NCI-H69 (cell line): ENCODE results near the gene GPBP1.
"Not testable (repeated sequence)": the region's sequence is repeated elsewhere in the genome, so short reads cannot be mapped to it uniquely, and the experiment has no call there.

Experiments used
- DNase-seq: peaks from one replicate; lab custom pipeline; 2025; lab: John Stamatoyannopoulos, UW

The GPBP1 gene, protein sequence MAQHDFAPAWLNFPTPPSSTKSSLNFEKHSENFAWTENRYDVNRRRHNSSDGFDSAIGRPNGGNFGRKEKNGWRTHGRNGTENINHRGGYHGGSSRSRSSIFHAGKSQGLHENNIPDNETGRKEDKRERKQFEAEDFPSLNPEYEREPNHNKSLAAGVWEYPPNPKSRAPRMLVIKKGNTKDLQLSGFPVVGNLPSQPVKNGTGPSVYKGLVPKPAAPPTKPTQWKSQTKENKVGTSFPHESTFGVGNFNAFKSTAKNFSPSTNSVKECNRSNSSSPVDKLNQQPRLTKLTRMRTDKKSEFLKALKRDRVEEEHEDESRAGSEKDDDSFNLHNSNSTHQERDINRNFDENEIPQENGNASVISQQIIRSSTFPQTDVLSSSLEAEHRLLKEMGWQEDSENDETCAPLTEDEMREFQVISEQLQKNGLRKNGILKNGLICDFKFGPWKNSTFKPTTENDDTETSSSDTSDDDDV

DNA sequence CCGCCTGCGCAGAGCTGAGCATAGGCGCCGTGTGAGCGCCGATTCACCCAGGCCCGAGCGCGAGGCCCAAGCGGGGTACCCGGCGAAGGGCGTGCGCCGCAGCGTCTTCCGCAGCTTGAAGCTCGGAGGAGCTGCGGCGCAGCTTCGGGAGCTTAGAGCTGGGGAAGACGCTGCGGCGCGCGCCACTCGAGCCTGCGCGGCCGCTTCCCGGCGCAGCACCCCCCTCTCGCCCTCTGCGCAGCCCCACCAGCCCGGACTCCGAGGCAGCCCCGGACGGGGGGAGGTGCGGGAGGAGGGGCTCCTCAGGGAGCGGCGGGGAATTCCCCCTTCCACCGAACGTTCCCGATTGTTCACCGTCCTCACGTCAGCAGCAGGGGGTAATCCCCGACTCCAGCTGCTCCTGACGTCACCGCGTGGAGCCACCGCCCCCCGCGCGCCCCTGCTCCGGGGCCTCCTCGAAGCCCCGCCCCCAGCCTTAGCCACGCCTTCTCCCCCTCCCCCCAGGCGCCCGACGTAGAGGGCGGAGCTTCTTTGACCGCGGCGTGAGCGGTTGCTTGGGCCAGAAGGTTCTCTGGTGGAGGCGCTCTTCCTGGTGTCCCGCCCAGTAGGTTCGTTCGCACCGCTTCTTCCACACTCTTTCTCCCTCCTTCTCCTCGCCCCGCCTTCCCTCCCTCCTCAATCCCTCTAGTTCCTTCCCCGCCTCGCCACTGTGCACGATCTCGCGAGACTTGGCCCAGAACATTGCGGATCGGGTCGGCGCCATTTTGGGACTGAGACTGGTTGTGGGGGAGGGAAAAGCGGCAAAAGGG, at the start of gene GPBP1:
GPBP1 (plus strand) TSS at position 741 of the 809 bp plus-strand sequence. CDS start 40,072 bp downstream, outside the sequence.
- DNase-seq: peak; percentile 100

DNA sequence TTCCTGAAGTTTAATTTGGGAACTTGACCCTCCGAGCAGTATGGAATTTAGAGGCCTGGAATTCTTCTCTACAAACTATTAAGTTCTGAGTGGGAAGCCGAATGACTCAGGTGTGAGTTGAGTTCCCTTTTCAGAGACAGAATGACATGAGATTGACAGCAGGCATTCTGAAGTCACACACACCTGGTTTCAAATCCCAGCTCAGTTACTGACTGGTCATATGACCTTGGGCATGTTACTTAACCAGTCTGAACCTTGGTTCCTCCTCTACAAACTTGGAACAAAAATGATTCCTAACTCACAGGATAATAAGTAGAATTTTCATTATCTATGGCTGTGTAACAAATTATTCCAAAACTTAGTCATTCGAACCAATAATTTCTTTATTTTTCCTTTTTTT, 45.5 kb upstream of the GPBP1 start:
- DNase-seq: no peak

DNA sequence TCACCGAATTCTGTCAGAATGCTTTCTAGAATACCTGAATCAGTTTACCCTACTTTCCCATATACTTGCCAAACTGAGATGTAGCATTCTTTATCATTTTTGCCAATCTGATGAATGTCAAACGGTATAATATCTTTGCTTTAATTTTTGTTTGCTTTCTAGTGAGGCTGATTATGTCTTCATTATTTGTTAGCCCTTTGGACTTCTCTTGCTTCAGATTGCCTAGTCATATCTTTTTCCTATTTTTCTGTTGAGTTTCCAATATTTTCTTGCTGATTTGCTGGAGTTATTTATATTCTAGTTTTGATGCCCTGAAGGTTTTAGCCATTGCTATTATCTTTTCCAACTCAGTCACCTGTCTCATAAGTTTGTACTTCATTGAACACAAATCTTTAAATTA, 40.3 kb upstream of the GPBP1 start:
- no peak for DNase-seq

DNA sequence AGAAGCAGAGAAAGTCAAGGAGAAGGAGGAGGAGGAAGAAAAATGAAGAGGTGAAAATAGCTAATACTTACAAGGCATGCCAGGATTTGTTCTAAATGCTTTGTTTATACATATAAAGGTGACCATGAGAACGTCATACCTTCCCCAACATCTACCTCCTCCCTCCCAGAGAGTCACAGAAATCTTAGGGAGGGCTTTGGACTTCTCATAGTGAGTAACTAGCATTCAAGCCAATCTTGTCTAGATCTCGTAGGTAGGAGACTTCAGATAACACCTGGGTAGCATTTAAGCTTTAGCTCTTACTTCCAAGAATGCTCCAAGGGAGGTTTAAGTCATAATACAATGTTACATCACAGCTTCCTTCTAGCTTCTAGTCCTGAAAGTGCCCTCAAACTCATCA, 36.5 kb upstream of the GPBP1 start:
- no peak for DNase-seq

DNA sequence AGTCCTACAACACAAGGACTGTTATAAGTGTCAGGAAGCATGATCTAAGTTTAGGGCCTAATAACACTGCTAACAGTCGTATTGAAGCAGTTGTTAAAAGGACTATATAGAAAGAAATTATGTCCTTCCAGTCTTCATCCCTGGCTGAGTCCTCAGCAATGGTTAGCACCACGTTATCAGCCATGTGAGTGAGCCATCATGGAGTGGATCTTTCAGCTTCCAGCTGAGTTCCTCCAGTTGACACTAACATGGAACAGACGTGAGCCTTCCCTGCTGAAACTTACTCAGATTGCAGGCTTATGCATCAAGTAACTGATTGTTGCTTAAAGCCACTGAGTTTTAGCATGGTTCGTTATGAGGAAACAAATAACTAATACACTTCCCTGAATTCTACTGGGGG, 21.5 kb upstream of the GPBP1 start:
- DNase-seq: no peak

DNA sequence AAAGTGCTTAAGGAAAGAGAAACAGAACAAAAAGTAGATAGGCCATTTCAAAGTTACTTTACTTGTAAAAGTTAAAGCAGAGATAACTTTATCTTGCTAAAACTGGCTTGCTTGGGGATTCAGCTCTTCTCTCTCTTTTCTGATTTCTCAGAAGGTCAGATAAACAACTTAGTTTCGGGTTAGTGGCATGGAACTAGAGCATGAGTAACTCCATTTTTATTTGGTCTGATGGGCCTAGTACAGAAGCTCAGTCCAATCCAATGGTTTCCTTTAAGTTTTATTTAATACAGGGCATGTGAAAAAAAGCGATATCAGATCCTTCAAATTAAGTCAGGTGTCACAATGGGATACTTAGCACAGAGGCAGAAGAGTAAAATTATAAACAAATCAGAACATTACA, 18.8 kb upstream of the GPBP1 start:
- no peak for DNase-seq

DNA sequence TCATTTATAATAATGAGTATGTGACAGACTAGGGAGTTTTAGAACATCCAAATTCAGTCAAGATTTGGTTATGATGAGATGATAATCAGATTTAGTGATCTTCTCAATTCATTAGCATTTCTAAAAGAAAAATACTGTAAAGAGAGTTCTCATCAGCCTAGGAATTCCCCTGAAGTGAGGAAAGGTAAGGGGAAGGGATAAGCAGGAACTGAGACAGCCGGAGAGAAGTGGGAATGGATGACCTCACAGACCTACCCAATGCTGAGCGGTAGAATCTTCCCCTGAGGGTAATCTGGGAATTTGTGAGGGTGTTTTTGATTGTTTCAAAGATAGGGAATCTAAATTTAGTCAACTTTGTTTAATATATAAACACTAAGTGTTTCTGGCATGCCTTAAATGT, 16.7 kb upstream of the GPBP1 start:
- no peak for DNase-seq

DNA sequence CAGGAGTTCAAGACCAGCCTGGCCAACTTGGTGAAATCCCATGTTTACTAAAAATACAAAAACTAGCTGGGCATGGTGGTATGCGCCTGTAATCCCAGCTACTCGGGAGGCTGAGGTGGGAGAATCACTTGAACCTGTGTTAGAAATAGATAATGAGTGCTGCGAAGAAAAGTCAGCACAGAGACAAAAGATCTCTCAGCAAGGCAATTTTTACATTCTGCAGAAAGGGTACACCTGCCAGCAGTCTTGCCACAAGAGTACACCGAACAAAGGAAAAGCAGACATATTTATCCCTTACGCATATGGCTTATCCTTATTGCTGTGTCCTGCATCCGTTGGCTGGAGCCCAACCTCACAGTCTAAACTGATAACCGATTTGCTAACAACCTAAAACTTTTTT, 16.2 kb upstream of the GPBP1 start:
- DNase-seq: no peak

DNA sequence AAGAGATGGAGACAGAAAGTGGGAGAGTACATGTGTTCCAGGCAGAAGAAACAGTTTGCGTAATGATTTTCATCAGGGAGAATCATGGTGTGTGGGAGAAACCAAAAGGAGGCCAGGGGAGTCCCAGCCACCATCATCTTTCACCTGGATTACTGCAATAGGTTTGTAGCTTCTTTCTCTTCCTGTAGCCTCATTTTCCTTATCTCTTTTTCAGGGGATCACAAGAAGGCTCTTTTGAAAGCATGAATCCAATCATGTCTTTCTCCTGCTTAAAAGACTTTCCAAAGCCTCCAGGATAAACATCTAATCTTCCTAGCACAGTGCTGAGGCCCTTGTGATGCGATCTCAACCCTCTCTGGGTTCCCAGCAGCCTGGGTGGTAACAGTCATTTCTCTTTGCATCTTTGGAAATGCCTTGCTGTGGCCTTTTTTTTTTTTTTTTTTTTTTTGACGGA, 10.3 kb upstream of the GPBP1 start:
- DNase-seq: no peak

DNA sequence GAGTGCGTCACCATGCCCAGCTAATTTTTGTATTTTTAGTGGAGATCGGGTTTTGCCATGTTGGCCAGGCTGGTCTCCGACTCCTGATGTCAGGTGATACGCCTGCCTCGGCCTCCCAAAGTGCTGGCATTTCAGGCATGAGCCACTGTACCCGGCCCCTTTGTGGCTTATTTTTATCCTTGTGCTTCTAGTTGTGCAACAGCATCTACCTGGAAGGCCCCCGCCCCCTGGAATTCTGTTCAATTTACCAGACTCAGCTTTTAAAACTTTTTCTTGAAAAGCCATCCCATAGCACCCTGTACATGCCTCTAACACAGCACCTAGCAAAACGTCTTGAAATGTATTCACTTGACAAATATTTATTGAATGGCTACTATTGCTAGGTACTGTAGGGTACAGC, 9.7 kb upstream of the GPBP1 start:
- DNase-seq: no peak

DNA sequence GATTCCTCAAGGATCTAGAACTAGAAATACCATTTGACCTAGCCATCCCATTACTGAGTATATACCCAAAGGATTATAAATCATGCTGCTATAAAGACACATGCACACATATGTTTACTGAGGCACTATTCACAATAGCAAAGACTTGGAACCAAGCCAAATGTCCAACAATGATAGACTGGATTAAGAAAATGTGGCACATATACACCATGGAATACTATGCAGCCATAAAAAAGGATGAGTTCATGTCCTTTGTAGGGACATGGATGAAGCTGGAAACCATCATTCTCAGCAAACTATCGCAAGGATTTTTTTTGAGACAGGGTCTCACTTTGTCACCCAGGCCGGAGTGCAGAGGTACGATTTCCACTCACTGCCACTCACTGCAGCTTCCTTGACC, 8.7 kb upstream of the GPBP1 start:
- DNase-seq: not testable (repeated sequence)

DNA sequence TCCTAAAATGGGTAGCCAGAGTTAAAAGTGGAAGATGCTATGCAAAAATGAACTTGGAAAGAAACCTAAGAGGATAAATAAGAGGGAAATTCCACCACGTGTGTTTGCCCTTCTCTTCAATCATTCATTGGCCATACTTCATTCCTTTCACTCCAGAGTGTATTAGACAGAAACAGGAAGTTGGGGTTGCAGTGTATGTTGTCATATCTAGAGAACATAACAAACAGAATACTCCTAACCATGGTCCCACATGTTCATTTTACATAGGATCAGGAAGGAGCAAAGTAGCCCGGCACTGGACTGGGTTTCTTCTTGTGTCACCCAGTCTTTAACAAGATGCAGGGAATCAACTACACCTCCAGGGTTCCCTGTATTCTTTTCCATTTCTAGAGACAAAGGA, 7.6 kb upstream of the GPBP1 start:
- no peak for DNase-seq

DNA sequence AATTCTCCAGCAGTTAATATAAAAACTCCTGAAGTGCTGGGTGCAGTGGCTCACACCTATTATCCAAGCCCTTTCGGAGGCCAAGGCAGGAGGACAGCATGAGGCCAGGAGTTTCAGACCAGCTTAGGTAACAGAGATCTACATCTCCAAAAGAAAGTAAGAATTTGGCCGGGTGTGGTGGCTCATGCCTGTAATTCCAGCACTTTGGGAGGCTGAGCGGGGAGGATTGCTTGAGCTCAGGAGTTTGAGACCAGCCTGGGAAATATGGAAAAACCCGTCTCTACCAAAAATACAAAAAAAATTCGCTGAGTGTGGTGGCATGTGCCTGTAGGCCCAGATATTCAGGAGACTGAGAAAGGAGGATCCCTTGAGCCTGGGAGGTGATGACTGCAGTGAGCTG, 6.7 kb upstream of the GPBP1 start:
- DNase-seq: no peak

DNA sequence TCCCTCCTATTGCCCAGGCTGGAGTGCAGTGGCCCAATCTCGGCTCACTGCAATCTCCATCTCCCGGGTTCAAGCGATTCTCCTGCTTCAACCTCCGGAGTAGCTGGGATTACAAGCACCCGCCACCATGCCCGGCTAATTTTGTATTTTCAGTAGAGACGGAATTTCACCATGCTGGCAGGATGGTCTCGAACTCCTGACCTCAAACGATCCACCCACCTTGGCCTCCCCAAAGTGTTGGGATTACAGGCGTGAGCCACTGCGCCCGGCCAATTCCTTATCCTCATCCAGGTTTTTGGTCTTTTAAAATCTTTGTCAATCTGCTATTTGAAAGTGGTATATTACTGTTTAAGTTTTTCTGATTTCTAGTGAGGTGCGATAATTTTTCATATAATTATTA, 3.7 kb upstream of the GPBP1 start:
- DNase-seq: not testable (repeated sequence)

DNA sequence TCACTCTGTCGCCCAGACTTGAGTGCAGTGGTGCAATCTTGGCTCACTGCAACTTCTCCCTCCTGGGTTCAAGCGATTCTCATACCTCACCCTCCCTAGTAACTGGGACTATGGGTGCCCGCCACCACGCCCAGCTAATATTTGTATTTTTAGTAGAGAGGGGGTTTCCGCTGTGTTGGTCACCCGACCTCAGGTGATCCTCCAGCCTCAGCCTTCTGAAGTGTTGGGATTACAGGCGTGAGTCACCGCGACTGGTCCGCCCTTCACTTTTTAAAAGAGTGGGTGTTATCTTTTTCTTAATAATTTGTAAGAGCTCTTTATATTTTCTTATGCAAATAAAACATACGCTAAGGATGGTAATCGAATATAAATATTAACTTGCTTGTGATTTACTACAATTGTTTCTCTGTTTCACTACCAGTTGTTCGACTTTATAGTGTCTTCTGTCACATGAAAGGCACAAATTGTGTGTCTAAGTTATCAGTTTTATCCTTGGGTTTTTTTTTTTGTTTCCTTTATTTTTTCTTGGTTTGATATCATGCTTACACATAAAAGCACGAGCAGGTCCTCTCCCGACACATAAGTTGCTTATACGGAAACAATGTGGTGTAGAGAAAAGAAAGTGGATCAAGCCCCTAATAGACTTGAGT, 1.9 kb upstream of the GPBP1 start:
- DNase-seq: peak; percentile 10

DNA sequence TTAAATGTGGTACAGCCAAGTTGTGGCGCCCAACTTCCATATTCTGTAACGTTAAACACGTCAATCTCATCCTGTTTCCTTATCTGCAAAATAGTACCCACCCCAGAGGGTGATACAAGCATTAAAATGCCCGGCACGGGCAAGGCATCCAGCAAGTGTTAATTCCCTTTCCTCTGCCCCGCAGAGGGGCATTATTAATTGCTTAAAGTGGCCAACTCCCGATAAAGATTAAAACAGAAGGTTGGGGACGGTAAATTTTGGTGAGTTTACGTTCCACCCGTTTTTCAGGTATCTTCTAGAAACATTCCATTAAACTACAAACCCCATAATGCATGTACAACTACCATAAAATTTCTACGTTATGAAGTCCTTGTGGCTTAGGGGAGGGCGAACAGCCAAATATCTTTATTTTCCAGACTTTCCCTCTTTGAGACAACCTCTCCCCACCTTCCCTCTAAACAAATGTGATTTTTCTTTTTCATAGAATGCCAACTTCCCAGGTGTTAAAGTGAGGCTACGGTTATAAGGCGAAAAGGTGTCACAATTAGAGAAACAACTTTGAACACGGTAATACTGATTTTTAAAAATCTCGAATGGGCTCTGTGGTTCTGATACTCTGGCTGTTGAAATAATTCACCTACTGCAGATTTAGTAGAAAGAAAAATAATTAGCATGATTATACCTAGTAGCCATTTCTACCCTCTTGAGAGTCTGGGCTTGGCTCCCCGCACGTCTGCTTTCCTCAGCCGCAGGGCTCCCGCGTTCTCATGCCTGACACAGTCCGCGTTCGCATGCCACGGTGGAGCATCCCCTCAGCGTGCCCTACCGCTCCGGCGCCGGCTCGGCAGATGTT, 1.2 kb upstream of the GPBP1 start:
- DNase-seq: peak; percentile 43

DNA sequence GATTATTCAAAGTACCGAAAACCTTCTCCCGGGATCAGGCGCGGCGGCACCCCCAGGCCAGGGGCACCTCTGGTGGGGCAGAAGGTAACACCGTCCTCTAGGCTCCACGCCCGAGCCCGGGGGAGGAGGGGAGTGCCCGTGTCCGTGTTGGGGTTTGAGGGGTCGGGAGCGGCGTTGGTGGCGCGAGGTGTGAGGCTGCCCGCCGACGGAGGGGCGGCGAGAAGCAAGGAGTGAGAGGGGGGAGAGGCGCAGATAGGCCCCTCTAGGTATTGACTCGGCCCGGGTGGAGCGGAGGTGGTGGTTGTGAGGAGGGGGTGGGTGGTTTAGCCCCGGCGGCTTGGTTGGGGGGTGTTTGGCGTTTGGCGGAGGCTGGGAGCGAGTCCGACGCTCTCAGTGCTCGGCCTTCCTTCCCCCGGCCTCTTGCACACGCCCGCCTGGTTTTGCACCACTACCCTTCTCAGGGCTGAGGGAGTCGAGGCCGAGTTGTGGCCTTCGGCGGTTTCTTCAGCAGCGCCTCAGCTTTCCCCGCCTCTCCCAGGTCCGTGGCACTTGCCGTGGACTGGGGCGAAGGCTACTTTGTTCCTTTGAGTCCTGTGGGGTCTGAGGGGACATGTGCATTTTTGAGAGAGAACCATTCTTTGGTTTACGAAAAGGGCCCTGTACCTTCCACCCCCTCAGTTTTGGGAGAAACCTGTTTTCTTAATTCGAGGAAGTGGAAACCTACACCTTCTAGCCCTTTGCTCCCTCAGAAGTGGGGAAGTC, 450 bp downstream of the GPBP1 start:
- DNase-seq: peak; percentile 80

DNA sequence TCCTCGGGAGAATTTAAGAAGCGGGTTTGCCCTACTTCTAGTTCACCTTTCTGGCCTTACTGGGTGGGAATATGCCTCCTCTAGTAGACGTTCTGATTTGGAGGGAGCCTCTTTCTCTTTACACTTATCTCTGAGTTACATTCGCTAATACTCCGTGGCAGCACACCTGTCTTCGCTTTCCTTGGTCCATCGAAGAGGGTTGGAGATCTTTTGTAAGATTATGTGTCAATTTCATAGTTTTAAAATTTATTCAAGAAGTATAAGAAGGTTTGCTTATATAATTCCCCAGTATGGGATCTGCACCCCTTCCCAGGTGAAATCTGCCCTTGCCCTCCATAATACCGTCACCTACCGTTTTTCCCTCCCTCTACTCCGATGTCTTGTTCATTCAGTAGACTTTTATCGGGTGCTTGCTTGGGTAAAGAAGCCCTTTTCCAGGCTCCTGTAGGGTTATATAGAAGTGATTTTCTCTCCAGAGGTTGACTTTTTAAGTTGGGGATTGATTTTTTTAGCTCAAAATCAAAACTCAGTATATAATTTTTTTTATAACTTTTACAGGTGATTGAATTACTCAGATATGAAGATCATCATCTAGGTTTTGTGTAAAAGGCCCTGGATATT, 1.1 kb downstream of the GPBP1 start:
- DNase-seq: peak; percentile 62

DNA sequence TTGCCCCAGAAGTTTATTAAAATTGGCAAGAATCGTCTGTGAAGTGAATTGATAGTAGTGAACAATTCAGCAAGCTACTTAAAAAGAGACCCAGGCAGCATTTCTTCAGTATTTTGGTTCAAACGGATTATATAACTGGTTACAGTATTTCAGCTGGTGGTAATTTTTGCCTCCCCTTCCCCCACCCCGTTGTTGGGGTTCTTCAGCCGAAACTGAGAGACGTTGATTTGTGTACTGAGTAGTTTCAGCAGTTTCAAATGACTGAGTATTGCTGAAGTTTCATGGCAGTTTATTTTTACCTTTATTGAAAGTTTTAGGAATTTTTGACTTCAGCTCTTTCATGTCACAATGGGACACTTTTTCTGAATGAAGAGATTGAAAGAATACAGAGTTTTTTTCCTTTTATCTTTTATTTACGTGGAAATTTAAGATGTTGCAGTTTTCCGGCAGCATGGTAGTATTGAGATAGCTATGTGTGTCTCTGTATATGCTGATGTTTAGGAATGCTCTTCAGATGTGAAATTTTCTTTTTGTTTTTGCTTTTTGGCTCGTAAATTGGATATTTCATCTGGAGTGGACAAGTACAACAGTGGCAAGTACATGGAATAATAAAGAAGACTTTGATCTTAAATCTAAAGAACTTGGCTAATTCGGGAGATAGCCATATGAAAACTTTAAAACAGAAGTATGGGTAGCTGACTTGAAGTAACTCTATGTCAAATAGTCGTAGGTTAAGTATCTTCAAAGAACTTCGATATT, 1.9 kb downstream of the GPBP1 start:
- DNase-seq: peak; percentile 28
